Measurements from ENCODE around the gene TOMM70.
A peak's percentile ranks its signal among the peaks of the same experiment; 100 is the strongest.

TOMM70 gene

DNA sequence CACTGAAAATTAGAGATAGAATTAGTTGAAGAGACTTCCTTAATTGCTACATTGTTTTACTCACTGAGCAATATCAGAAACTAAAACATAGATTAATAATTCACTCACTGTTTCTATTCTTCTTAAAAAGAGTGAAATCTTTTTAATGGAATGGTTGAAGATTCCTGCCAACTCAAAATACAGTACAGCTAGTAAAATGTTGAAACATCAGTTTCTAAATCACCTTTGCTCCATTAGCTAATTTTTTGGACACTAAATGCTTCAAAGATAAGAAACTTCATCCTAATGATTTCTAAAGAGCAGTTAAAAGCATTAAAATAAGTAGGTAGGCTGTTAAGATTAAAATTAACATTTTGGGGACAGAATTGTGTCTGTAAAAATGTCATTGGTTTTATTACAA lies 76.8 kb downstream of the TOMM70 start:
- no peak for DNase-seq (ENCODE audit: low spot score)

DNA sequence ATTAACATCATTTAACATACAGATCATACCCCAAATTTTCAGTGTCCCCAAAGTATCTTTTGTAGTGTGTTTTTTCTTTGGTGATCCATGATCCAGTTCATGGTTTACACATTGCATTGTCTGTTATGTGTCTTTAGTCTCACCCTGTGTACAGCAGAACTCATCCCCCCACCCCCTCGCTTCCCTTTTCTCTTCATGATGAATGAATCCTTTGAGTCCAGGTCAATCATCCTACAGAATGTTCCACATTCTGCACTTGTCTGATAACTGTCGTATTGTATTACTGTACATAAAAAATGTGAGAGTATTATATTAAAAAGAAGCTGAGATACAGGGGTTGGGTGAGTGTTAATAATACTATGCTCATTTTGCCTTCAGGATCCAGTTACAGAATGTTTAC lies 80.9 kb downstream of the TOMM70 start:
- DNase-seq (ENCODE audit: low spot score), result no peak

DNA sequence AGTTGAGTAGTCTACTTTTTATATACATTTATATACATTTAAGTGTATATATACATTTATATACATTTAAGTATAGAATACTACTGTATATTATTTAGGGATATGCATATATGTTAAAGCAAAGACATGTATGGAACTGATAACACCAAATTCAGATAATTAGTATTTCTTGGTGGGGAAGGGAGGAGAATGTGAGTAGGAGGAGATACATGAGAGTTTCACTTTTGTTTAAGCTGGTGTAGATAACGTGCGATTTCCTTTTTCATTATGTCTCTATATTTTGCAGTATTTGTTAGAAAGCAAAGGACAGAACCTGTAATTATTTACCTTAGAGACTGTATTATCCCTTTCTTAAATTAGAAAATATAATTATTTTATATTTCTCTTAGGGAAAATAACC lies 83.0 kb downstream of the TOMM70 start:
- DNase-seq (ENCODE audit: low spot score), result no peak

DNA sequence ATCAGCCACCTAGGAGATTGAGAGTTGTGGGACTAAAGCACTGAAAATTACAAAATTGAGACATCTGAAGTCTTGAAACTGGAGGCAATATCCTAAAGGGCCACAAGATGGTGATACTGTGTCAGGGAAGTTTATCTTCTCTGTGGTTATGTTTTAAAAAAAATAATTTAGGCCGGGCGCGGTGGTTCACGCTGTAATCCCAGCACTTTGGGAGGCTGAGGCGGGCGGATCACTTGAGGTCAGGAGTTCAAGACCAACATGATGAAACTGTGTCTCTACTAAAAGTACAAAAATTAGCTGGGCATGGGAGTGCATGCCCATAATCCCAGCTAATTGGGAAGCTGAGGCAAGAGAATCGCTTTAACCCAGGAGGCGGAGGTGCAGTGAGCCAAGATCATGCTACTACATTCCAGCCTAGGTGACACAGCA lies 84.2 kb downstream of the TOMM70 start:
- DNase-seq (ENCODE audit: low spot score), result peak; percentile 74

All from NAMALWA (cell line).